Liver (tissue), 9 donors: ENCODE measurements around the gene CDC42EP2. TPM values are rescaled to one million over a fixed set of nuclear protein-coding genes. Genes with fewer than 3 reads are reported as not detected.

Source experiments
- DNase-seq: peaks from one replicate; pipeline ENCODE4 v3.0.0-alpha.2; 2017; ENCODE audit warnings: low spot score
- H3K27ac ChIP-seq, 2 donors: one replicate each; pipeline ENCODE4 v1.7.0; 2013; ENCODE audit warnings: inconsistent platforms in 2 of 2, low read length in 2 of 2, control low read depth in 1 of 2, low read depth in 1 of 2, mild to moderate bottlenecking in 1 of 2
- H3K27me3 ChIP-seq, 4 donors: one replicate each; pipeline versions ENCODE4 v1.6.1 to v1.7.0; 2013; ENCODE audit warnings: low read length in 3 of 4, inconsistent platforms in 1 of 4, mild to moderate bottlenecking in 1 of 4, moderate library complexity in 1 of 4; ENCODE audit not compliant: control insufficient read depth in 4 of 4, insufficient read depth in 4 of 4
- H3K36me3 ChIP-seq, 4 donors: one replicate each; pipeline versions ENCODE4 v1.6.1 to v1.7.0; 2013; ENCODE audit warnings: low read length in 3 of 4, mild to moderate bottlenecking in 3 of 4, low read depth in 1 of 4, moderate library complexity in 1 of 4; ENCODE audit not compliant: control insufficient read depth in 4 of 4, insufficient read depth in 3 of 4
- H3K4me1 ChIP-seq, 4 donors: one replicate each; pipeline versions ENCODE4 v1.6.1 to v1.7.0; 2013; ENCODE audit warnings: low read length in 3 of 4, mild to moderate bottlenecking in 3 of 4, moderate library complexity in 1 of 4; ENCODE audit not compliant: control insufficient read depth in 4 of 4, insufficient read depth in 4 of 4
- H3K4me3 ChIP-seq, 3 donors: one replicate each; pipeline versions ENCODE4 v1.6.1 to v1.7.0; 2013; ENCODE audit warnings: low read length in 3 of 3, control low read depth in 1 of 3, low read depth in 1 of 3, mild to moderate bottlenecking in 1 of 3
- H3K9ac ChIP-seq, 2 donors: one replicate each; pipeline ENCODE4 v1.7.0; 2013; ENCODE audit warnings: low read length in 2 of 2, mild to moderate bottlenecking in 2 of 2, moderate library complexity in 2 of 2, control low read depth in 1 of 2, low read depth in 1 of 2
- H3K9me3 ChIP-seq, 4 donors: one replicate each; pipeline versions ENCODE4 v1.6.1 to v1.7.0; 2013; ENCODE audit warnings: low read length in 3 of 4; ENCODE audit not compliant: control insufficient read depth in 4 of 4
- ATF3 ChIP-seq: IDR thresholded peaks from 2 replicates; pipeline ENCODE4 v1.6.1; 2016; ENCODE audit warnings: antibody characterized with exemption
- EGR1 ChIP-seq, 2 donors: IDR thresholded peaks; 2 replicates each; pipeline ENCODE4 v1.6.1; 2016 to 2018; ENCODE audit warnings: antibody characterized with exemption in 2 of 2, low read depth in 2 of 2
- FOXA1 ChIP-seq: IDR thresholded peaks from 2 replicates; pipeline ENCODE4 v1.6.1; 2016; ENCODE audit warnings: antibody characterized with exemption
- FOXA2 ChIP-seq: IDR thresholded peaks from 2 replicates; pipeline ENCODE4 v1.6.1; 2016; ENCODE audit warnings: antibody characterized with exemption
- GABPA ChIP-seq, 2 donors: IDR thresholded peaks in 1 of 2; conservative IDR thresholded peaks in 1 of 2; 2 replicates each; pipeline ENCODE4 v1.6.1; 2016; ENCODE audit warnings: antibody characterized with exemption in 2 of 2, mild to moderate bottlenecking in 1 of 2, moderate library complexity in 1 of 2
- HNF4A ChIP-seq, 2 donors: conservative IDR thresholded peaks; 2 replicates each; pipeline ENCODE4 v1.6.1; 2016; ENCODE audit warnings: antibody characterized with exemption in 2 of 2, mild to moderate bottlenecking in 2 of 2
- HNF4G ChIP-seq: IDR thresholded peaks from 2 replicates; pipeline ENCODE4 v1.6.1; 2016; ENCODE audit warnings: antibody characterized with exemption
- JUND ChIP-seq, 2 donors: IDR thresholded peaks; 2 replicates each; pipeline ENCODE4 v1.6.1; 2016; ENCODE audit warnings: antibody characterized with exemption in 2 of 2
- NR2F2 ChIP-seq: IDR thresholded peaks from 2 replicates; pipeline ENCODE4 v1.6.1; 2016; ENCODE audit warnings: antibody characterized with exemption
- RAD21 ChIP-seq, 2 donors: IDR thresholded peaks; 2 replicates each; pipeline ENCODE4 v1.6.1; 2016; ENCODE audit warnings: antibody characterized with exemption in 2 of 2, mild to moderate bottlenecking in 2 of 2
- REST ChIP-seq: IDR thresholded peaks from 2 replicates; pipeline ENCODE4 v1.6.1; 2016; ENCODE audit warnings: antibody characterized with exemption, mild to moderate bottlenecking
- RXRA ChIP-seq, 2 donors: IDR thresholded peaks; 2 replicates each; pipeline ENCODE4 v1.6.1; 2017 to 2018; ENCODE audit warnings: antibody characterized with exemption in 2 of 2, mild to moderate bottlenecking in 1 of 2
- SP1 ChIP-seq: IDR thresholded peaks from 2 replicates; pipeline ENCODE4 v1.6.1; 2018; ENCODE audit warnings: antibody characterized with exemption, mild to moderate bottlenecking
- YY1 ChIP-seq: IDR thresholded peaks from 2 replicates; pipeline ENCODE4 v1.6.1; 2016; ENCODE audit warnings: antibody characterized with exemption, mild to moderate bottlenecking
- WGBS: extraction: QIAGEN DNeasy Blood & Tissue Kit; methylation state at CpG from one replicate; pipeline ENCODE4 v1.1.7; 2013; 5-methylcytosine and 5-hydroxymethylcytosine counted together
- polyA plus RNA-seq, 2 donors: library from polyadenylated mRNA; stranded (reverse) in 1 of 2; unstranded in 1 of 2; fragments of 200-250 nt in 1 of 2; fragments of >200 nt in 1 of 2; fragmentation: Nextera tagmentation in 1 of 2; extraction: Ambion mirVana in 1 of 2; gene quantifications; one replicate each; pipeline versions ENCODE4 v1.2.1 to v1.2.3, GENCODE V29; 2013 to 2015
- total RNA-seq, 2 donors: library from RNA; depleted of rRNA; stranded (reverse); fragments of >200 nt; gene quantifications; one replicate each; pipeline ENCODE4 v1.2.3, GENCODE V29; 2014
- TF ChIP-seq, protein P1 (sequence below): IDR thresholded peaks from 2 replicates; pipeline ENCODE4 v1.6.1; 2016; ENCODE audit warnings: antibody characterized with exemption
- TF ChIP-seq, protein P2 (sequence below): IDR thresholded peaks from 2 replicates; pipeline ENCODE4 v1.6.1; 2016; ENCODE audit warnings: antibody characterized with exemption
- TF ChIP-seq, protein P3 (sequence below): fragments of 150-350 bp; IDR thresholded peaks from 2 replicates; pipeline ENCODE4 v1.5.1; 2017; ENCODE audit warnings: improper control_type of control experiment, low read depth, low read length; ENCODE audit not compliant: missing input control
- donor health status: healthy.
- donor health status: healthy.
- donor health status: healthy.
- donor health status: healthy.
- donor health status: healthy.

Gene CDC42EP2
- total and polyA plus RNA-seq, 4 donors = 1.8 to 3.4 (median 1.9) TPM

DNA sequence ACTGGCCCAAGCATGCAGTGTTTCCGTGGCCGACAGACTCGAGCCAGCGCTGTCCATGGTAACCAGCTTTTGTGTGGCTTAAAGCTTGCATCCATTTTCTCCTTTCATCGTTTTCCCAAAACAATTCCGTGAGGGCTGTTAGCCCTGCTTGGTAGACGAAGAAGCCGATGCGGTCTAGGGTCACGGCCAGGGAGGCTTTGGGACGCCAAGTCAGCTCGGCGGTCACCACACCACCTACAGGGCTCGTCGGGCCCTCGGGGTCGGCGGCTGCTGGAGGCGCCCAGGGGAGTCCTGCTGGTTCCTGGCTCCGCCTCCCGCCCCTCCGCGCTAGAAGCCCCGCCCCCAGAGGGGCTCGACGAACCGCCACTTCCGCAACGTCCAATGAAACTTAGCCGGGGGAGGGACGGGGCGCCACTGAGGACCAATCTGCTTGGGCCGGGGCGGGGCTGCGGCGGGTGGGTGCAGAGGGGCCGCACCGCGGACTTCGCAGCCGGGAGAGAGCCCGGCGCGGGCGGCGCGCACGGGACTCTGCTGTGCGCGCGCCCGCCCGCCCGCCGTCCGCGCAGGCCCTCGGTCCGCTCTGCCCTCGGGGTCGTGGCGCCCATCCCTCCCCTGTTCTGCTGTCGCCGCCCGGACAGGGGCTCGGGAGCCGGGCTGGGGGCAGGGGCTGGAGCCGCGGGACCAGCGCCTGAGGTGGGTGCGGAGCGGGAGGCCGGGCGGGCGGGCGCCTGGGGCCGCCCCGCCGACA is 39.8 kb downstream of the CDC42EP2 start, which contains the start of gene TIGD3:
Gene TIGD3 (plus strand): TSS at position 487 of the 748 bp plus-strand sequence. CDS start 1,058 bp downstream, outside the sequence.
- whole genome bisulfite sequencing = 1% methylated on average over 79 of the region's 79 CpGs
- Histone ChIP-seq H3K36me3 (peaks cover 0 to 24% (median 19%) of the 10 kb centered on the region in 4 donors), H3K4me3 (peak within 1 kb of the TSS; percentile 12 to 67 (median 67)), H3K4me1 (peaks cover 3 to 31% (median 19%) of the 10 kb centered on the region in 4 donors), H3K27ac (peak within 1 kb of the TSS in 1 of 2 donors; percentile 7), H3K9me3 (no peaks in the 10 kb centered on the region), H3K27me3 (no peaks in the 10 kb centered on the region), H3K9ac (no peak within 1 kb of the TSS)
- TF ChIP-seq FOXA1 = no peak
- peak; percentile 56 for TF ChIP-seq YY1
- peak; percentile 55 for TF ChIP-seq SP1
- peak; percentile 97 for TF ChIP-seq REST
- TF ChIP-seq, protein P1, sequence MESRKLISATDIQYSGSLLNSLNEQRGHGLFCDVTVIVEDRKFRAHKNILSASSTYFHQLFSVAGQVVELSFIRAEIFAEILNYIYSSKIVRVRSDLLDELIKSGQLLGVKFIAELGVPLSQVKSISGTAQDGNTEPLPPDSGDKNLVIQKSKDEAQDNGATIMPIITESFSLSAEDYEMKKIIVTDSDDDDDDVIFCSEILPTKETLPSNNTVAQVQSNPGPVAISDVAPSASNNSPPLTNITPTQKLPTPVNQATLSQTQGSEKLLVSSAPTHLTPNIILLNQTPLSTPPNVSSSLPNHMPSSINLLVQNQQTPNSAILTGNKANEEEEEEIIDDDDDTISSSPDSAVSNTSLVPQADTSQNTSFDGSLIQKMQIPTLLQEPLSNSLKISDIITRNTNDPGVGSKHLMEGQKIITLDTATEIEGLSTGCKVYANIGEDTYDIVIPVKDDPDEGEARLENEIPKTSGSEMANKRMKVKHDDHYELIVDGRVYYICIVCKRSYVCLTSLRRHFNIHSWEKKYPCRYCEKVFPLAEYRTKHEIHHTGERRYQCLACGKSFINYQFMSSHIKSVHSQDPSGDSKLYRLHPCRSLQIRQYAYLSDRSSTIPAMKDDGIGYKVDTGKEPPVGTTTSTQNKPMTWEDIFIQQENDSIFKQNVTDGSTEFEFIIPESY = no peak
- no peak for TF ChIP-seq HNF4G
- TF ChIP-seq GABPA (IDR thresholded peaks at IDR 0.05 in 1 of 2, conservative IDR thresholded peaks at IDR 0.05 in 1 of 2) = peak in 1 of 2 donors; percentile 12
- TF ChIP-seq JUND (IDR thresholded peaks at IDR 0.05) = no peak
- DNase-seq = peak; percentile 98

DNA sequence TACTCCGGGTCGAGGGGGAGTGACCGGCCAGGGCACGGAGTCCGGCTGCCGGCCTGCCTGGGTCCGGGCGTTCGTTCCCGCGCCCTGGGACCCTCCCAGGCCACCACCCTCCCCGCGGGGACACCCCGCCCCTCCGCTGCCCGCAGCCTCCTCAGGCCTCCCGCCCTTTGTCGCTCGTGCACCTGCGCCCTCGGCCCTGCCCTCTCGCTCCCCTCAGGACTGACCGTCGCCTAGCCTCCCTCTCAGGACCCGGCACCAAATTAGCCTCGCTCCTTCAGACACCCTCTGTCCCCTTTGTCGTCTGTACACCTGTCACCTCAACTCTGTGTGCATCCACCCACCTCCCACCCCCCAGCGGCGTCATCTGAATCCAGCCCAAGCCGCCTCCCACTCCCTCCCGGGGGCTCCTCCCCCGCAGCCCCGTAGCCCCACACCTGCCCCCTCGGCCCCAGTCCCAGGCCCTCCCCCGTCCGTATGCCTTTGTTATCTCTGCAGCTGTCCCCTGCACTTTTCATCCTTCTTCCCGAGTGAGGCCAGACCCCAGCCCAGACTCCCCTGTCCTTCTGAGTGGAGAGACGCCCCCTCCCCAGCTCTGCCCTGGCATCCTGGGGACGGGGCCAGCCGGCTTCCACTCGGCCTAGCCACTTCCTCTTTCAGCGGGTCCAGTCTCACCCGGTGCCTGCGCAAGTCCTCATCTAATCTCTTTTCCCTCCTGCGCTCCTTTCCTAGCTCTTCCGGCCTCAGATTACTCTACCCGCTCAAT is 40.5 kb downstream of the CDC42EP2 start:
- peak overlapping the region; percentile 12 to 67 (median 40) for H3K4me3 ChIP-seq
- TF ChIP-seq REST (no peak), ATF3 (no peak), FOXA2 (no peak), HNF4A (conservative IDR thresholded peaks at IDR 0.05) (no peak), FOXA1 (no peak), SP1 (no peak), HNF4G (no peak), NR2F2 (no peak), EGR1 (IDR thresholded peaks at IDR 0.05; ENCODE audit: low read depth in 2 of 2) (no peak), RXRA (IDR thresholded peaks at IDR 0.05) (no peak), RAD21 (IDR thresholded peaks at IDR 0.05) (no peak), GABPA (IDR thresholded peaks at IDR 0.05 in 1 of 2, conservative IDR thresholded peaks at IDR 0.05 in 1 of 2) (no peak)
- TF ChIP-seq, protein P2, sequence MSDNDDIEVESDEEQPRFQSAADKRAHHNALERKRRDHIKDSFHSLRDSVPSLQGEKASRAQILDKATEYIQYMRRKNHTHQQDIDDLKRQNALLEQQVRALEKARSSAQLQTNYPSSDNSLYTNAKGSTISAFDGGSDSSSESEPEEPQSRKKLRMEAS = no peak
- TF ChIP-seq, protein P3, sequence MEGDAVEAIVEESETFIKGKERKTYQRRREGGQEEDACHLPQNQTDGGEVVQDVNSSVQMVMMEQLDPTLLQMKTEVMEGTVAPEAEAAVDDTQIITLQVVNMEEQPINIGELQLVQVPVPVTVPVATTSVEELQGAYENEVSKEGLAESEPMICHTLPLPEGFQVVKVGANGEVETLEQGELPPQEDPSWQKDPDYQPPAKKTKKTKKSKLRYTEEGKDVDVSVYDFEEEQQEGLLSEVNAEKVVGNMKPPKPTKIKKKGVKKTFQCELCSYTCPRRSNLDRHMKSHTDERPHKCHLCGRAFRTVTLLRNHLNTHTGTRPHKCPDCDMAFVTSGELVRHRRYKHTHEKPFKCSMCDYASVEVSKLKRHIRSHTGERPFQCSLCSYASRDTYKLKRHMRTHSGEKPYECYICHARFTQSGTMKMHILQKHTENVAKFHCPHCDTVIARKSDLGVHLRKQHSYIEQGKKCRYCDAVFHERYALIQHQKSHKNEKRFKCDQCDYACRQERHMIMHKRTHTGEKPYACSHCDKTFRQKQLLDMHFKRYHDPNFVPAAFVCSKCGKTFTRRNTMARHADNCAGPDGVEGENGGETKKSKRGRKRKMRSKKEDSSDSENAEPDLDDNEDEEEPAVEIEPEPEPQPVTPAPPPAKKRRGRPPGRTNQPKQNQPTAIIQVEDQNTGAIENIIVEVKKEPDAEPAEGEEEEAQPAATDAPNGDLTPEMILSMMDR = no peak
- H3K27ac ChIP-seq = no peak overlapping the region
- no peak for DNase-seq
- H3K9ac ChIP-seq = no peak overlapping the region
- peaks cover 3 to 31% (median 19%) of the 10 kb centered on the region in 4 donors for H3K4me1 ChIP-seq
- no peaks in the 10 kb centered on the region for H3K27me3 ChIP-seq
- peaks cover 0 to 18% (median 14%) of the 10 kb centered on the region in 4 donors for H3K36me3 ChIP-seq
- WGBS = 9% methylated on average over 47 of the region's 47 CpGs
- H3K9me3 ChIP-seq = no peaks in the 10 kb centered on the region
